Inflammatory macrophage treated with lipopolysaccharide for 4 hours (primary cell): Measurements from ENCODE around the gene PTPN20.
"Not testable (repeated sequence)": the region's sequence is repeated elsewhere in the genome, so short reads cannot be mapped to it uniquely, and the experiment has no call there.

Source experiments
- DNase-seq: peaks from one replicate; pipeline ENCODE4 v3.0.0-alpha.2; 2020

PTPN20 gene, protein sequence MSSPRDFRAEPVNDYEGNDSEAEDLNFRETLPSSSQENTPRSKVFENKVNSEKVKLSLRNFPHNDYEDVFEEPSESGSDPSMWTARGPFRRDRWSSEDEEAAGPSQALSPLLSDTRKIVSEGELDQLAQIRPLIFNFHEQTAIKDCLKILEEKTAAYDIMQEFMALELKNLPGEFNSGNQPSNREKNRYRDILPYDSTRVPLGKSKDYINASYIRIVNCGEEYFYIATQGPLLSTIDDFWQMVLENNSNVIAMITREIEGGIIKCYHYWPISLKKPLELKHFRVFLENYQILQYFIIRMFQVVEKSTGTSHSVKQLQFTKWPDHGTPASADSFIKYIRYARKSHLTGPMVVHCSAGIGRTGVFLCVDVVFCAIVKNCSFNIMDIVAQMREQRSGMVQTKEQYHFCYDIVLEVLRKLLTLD

DNA sequence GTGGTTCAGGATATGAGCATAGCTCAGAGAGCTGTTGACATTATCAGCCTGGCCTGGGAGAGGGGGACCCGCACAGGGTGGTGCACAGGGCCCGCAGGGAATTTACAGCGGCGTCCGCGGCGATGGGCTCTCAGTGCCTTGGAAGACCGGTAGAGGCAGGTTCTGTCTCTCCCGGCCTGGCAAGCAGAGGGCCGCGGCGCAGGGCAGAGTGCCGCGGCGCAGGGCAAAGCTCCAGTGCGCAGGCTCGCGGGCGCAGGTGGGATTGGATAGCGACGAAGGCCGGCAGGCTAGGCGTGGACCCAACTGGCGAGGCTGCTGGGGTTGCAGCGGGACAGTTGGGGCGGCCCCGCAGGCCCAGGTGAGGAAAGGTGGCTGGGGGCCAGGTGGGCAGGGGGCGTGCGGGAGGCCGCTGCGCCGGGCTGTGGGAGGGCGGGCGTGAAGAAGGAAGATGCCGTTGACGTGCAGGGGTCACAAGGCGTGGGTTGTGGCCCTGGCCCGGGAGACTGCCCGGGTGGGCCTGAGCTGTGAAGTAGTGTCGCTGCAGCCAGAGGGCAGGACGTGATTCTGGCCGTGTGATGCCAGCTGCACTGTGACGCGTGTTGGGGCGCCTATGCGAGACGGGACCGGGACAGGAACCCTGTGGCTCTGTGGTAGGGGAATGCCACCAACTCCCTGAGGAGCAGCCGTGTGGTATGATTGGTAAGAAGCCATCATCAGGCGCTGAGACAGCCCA, at the start of gene PTPN20:
PTPN20 (plus strand) TSS at position 285 of the 733 bp plus-strand sequence. CDS start 21,072 bp downstream, outside the sequence.
- DNase-seq, result not testable (repeated sequence)

DNA sequence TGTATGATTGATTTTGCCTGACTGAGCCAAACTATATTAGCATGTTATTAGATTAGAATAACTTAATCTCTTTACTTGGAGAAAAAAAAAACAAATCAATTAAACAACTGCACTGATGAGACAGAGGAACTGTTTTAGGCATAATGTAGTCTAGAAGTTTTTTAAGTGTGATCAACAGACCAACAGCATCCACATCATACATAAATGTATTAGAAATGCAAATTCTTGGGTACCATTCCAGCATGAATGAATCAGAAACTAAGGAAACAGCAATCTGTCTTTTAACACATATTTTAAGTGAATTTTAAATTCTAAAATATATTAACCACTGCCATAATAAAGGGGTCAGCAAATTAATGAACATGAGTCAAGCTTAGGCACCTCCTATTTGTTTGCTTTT, 41.5 kb upstream of the PTPN20 start:
- DNase-seq, result not testable (repeated sequence)

DNA sequence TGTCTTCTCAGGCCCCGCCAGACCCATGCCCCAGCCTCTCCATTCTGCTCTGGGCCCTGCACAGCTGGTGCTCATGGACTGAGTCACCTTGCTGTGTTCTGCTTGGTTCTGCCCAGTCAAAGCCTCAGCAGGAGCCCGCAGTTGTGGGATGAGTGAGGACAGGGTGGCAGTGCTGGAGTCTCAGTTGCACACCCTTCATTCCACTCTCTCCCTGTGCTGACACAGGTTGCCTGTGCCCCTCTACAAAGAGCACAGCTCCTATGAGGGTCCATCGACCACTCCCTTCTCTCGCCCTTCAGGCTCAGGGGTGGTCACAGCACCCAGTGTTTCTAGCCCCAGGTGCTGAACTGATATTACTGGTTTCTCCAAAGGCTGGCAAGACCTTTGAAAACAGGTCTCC, 39.6 kb upstream of the PTPN20 start:
- not testable (repeated sequence) for DNase-seq

DNA sequence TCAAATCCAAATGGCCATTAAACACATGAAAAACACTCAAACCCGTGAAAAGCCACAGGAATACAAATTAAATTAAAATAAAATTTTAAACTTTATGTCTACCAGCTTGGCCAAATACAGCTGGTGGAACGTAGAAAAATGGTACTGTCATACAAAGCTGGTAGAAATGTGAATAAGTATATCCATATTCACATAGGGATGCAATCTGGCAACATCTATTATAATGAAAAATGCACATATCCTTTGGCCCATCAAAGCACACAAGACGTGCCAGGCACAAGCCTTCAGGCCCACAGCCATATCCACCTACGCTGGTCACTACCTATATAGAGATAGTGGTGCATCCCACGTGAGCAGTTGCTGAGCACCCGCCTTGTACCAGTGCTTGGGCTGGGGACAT, 35.9 kb upstream of the PTPN20 start:
- DNase-seq, result not testable (repeated sequence)

DNA sequence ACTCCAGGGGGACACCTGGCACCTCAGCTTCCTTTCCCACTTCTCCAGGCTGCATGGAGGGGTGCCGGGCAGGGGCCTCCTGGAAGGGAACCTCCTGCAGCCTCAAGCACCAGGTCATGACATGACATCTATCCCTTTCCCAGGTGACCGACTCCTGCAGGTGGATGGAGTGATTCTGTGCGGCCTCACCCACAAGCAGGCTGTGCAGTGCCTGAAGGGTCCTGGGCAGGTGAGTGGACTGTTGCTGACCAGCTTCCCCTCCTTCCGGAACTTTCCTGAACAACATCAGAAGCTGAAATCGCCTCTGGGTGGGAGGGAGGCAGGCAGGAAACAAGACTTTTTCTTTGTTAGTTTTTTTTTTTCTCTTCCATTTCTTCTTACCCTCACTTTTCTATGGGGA, 34.5 kb upstream of the PTPN20 start:
- DNase-seq, result not testable (repeated sequence)

DNA sequence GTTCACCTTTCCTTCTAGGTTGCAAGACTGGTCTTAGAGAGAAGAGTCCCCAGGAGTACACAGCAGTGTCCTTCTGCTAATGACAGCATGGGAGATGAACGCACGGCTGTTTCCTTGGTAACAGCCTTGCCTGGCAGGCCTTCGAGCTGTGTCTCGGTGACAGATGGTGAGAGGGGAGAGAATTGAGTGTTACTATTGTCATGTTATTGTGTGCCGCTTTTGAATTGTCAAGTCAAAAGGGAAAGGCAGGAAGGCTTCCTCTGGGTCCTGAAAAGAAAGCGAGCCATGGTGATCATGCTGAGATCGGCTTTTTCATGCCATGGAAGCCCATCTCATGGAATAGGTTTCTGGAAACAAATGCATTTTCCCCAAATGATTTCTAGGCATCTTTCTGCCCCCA, 32.5 kb upstream of the PTPN20 start:
- DNase-seq, result not testable (repeated sequence)

DNA sequence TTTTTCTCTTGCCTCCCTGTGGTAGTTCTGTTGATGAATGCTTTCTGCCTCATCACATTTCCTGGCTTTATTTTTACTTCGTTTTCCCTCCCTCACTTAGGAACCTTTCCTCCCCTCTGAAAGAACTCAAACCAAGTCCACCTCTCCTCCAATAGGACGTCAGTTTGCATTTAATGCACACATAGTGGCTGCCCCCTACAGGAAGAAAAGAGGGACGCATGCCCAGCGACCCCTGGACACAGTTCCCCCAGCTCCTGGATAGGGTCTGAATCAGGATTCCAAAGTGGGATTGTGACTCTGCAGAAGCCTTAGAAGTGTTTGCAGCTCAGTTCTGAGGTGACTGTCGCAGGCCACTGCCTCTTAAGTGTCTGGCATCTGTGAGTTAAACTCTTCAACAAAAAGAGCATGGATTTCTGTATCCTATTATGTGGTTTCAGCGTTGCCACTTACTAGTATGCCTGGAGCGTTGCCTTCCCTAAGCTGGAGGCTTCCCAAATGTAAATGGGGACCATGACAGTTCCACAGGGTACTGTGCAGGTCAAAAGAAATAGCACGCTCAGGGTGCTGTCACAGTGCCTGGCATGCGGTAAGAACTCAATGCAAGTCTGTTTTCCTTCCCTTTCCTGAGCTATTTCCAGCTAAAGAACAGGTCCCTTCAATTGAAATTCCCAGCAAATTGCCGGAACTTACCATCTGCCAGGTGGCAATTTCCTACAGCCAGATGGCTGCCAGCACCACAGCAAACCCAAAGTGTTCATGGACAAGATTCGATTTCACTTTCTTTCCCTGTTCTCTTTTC, 20.2 kb upstream of the PTPN20 start:
- not testable (repeated sequence) for DNase-seq

DNA sequence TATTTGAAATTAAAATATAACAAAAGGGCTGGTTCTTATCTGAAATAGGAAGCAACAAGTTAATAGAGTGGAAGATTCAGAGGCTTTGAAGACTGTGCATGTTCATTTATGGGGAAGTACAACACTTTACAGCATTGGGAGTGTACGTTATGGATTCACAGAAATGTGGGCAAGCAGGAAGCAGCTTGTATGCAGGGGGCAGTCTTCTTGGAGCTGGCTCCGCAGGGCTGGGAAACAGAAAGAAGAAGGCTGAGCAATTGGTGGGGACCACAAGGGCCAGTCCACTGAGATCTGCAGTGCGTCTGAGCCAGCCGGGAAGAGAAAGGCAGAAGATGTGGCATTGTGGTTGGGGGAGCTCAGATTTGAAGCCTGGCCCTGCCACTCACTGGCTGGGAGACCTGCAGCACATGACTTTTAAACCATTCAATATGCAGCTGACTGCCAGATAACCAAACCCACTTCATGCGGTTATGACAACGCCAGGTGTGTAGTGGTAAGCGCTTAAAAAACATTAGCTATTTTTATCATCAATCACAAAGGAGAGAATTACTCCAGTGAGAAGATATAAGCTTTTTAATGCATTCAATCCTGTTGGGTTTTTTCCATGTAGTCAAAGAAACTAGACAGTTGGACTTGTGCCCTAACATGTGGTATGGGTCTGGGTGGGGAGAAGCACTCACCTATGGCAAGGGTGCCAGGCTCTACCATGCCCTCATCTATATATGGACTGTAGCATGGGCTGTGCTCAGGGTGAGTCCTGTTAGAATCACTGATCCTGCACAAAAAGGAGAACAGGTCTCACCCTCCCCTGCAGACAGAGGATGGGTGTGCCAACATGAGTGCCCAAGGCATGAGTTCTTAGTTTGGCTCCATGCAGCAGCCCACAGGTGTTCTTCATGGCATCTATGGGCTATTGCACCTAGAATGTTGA, 14.2 kb upstream of the PTPN20 start:
- DNase-seq, result peak; percentile 14

DNA sequence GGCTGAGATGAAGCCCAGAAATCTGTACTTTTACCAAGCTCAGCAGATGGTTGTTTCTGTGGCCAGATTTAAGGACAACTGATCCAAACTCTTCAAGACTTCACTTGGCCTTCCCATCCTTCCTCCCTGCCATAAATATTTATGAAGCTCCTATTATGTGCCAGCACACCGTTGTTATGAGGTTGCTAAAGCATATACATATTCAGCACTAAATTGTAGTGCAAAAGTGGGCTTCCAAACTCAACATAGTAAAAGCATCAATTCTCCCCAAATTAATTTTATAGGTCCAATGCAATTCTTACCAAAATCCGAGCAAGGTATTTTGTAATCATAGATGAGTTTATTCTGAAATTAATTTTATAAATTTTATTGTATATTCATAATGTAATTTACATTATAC, 10.0 kb upstream of the PTPN20 start:
- not testable (repeated sequence) for DNase-seq

DNA sequence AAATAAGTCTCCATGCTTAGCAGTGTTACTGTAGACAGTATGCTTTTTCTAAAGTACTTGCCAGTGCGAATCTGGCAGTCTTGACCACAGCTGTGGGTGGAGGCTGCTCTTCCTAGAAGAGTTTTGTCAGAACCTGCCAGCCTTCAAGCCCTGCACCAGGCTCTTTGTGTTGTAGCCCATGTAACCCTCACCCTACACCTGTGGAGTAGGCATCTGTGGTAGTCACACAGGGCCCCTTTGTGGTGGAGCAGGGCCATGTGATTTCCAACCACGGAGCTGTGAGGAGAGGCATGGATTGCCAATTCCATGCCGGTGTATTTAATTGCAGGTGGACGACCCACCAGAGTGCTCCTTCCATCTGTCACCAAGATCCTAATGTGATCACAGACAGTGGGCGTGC, 7.4 kb upstream of the PTPN20 start:
- DNase-seq, result not testable (repeated sequence)

DNA sequence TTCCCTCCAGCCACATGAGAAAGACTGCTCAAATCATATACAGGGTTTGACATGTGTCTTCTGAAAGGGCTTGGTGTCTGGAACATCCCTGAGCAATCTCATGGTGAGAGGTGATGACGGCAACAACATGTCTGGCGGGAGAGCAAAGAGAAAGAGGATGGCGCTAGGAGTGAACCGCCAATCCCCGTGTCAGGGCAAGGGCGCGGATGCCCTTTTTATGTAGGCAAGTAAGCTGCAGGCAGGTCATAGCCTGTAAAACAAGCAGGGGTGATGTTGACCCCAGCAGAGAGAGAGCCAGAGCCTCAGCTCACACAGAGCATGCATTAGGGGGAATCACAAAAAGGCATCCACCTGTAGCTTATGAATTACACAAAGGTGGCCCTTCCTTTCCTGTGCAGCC, 4.9 kb upstream of the PTPN20 start:
- DNase-seq, result not testable (repeated sequence)

DNA sequence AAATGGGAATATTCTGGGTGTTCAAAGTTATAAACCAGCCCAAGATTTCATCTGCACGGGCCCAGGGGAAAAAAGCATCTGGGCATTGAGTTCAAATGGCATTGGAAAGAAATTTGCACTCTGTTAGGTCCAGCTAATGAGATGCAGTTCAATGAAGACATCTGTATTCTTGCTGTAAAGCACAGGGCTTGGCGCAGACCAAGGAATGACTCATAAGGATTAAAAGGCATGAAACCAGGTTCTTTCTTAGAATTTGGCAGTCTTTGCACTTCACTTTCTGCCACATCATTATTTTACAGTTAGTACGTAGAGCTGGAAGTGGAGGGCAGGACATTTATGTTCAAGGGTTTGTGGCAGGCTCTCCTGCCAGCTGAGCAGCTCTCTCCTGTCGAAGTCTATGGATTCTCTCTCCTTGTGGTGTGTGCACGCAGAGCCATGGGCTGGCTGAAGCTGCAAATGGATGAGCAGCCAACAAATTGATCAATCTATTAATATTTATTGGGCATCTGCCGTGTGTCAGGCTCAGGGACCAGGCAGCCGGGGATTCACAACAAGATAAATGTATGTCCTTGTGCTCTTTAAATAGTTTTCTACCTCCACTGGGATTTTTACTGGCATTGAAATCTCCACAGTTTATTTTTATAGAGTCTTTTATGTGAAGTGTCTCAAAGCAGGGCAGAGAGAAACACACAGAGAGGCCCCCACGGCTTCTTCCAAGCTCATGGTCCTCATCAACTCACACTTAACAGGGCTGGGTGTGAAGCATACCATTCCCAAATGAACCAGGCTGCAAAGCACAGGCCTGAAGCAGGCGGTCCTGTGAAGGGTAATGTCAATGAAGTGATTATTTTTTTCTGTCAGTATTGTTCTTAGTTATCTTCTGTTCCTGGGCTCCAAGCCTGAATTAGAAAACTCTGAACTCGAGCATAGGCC, 3.8 kb upstream of the PTPN20 start:
- not testable (repeated sequence) for DNase-seq

DNA sequence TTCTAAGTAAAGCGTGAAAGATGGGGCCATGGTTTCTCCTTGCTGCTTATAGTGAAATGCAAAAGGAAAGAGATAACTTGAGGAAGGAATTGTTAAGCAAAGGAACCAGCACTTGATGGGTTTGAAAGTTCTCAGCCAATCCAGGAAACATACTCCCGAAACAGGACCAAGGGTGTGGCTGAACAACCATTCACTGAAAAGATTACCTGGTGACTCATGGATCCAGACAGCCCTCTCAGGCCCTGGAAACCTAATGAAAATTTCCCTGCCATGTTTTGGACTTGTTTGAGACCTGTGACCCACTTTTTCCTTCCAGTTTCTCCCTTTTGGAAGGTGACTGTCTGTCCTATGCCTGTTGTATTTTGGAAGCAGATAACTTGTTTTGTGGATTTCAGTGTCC, 11.3 kb downstream of the PTPN20 start:
- DNase-seq, result not testable (repeated sequence)

DNA sequence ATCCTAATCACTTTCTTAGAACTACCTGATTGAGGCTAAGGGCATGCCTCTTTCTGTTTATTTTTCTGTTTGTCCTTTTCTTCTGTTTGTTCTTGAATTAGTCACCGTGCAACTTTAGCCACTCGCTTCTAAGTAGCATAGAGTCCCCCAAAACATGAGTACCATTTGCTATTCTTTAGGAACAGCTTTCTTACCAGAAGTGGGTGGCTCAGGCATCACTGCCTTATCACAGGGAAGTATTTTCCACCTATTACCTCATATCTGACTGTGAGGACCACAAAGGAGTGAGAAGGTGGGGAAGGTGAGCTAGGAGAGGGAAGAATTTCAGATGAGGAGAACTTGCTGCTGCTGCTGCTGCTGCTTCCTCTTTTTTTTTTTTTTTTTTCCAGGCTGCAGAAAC, 13.9 kb downstream of the PTPN20 start:
- not testable (repeated sequence) for DNase-seq

DNA sequence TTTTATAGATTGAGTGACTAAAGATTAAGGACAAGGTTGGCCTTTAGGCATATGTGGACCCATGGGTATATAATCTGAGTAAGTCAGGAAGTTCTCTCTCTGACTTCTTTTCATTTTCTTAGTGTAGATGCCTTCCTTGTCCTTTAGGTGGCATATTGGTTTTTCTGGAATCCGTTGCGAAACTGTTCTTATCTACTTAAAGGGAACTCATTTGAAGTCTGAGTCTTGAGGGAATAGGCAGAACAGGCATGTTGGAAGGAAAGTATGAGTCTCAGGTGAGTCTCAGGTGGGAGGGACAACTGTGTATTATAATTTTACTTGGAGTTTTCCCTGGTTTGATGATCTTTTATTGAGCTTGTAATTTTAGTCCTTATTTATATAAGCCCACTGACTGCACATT, 14.6 kb downstream of the PTPN20 start:
- not testable (repeated sequence) for DNase-seq

DNA sequence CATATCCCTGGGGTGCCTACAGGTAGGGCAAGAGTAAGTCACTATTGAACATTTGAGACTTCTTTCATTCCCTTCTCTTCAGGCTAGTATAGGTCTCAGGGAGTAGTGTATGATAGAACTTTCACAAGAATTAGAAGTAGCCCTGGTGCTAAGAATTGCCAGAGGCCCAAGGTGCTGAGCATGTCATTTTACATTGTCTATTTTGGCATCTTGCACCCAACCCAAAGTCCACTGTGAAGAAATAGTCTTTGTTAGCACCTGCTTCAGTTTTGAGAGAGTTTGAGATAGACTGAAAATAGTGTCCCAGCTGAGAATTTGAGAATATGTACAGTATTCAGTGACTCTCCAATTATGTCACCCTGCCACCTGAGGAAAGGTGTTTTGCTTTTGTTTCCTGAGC, 17.6 kb downstream of the PTPN20 start:
- not testable (repeated sequence) for DNase-seq

DNA sequence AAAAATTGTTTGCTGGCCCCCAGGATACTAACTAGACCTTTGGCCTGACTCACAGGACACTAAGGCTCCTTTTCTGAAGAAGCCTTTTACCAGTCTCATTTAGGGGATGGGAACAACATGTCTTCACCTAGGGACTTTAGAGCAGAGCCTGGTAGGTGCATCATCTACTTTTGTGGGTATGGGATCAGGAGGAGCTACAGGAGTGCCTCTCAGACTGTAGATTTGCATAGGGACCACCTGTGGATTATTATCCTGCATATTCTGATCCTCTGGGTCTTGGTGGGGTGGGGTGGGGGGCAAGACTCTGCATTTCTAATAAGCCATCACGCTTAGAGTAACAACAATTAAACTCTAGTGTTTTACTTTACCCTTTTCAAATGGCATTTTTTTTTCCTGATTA, 21.2 kb downstream of the PTPN20 start:
- DNase-seq, result not testable (repeated sequence)

DNA sequence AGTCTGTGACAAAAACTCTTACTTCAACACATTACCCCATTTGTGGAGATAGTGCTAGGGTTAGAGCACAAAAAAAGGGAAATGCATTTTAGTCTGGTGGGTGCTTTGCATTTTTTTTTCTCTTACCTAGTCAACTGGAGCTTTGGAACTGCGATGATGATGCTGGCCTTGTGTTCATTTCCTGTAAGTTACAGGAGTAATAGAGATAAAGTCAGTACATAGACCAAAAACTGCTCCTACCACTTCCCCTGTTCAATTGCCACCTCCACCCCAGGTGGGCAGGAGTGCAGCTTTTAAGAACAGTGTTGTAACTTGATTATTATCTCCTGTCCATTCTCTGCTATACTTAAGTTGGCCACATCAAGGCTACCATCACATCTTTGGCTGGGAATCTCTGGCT, 29.9 kb downstream of the PTPN20 start:
- not testable (repeated sequence) for DNase-seq

DNA sequence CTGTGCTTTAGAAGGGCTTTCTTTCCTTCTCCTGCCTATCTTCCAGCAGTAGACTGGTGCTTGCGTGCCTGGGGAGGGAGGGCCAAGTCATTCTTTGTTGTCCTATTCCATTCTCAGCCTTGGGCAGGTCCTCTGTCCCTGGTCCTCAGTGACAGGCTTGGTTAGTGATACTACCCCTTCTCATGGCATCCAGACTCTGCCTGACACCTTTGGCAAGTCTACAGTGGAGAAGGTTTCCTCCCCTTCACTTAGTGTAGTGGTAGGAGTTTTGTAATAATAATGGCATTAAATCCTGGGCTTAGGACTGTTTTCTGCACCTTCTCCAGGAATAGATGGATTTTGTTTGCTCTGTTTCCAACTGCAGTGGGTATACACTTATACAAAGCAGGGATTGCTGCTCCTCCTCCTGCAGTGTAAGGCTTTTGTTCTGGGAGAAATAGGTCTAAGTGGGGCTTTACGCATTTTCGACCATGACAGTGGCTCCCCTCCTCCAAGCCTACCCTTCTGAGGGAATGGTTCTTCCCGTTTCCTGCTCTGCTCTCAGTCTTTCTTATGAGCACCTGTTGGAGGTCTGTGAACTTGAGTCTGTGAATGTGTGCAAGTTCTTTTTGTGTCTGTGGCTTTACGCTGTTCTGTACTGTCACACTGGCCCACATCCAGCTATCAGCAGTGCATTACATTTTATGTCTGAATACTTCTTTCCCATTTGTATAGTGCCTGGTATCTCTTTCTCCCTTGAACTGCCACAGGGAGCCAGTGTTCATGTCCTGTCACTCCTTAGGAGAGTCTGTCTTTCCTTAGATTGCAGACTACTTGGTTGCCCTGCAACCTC, 37.7 kb downstream of the PTPN20 start:
- not testable (repeated sequence) for DNase-seq

DNA sequence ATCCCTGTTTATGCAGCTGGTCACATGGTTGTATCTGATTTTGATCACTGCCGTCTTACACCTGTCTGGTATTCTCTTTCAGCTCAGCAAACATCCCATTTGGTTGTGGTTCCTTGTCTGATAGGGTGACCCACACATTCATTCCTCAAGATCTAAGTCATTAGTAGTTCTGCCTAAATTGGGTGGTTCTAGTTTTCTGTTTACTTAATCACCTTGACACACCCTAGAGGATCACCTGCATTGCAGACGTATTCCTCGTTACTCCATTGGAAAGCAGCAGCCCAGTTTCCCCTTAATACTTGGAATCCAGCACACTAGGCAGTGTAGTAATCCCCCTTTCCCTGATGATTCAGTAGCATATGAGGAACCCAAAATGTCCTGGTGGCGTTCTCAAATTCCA, 41.3 kb downstream of the PTPN20 start:
- not testable (repeated sequence) for DNase-seq
